Ecto neural progenitor cell (in vitro differentiated cells): Measurements from ENCODE around the gene PCSK4.
A peak's percentile ranks its signal among the peaks of the same experiment; 100 is the strongest.
"Not testable (repeated sequence)": the region's sequence is repeated elsewhere in the genome, so short reads cannot be mapped to it uniquely, and the experiment has no call there.

Source experiments
- DNase-seq: peaks from one replicate; pipeline ENCODE4 v3.0.0-alpha.2; 2018; ENCODE audit warnings: low spot score

The PCSK4 gene

GRCh38 chr19:1505012-1505411 lies 14.9 kb upstream of the PCSK4 start:
- DNase-seq = no peak

GRCh38 chr19:1503925-1504773 lies 14.0 kb upstream of the PCSK4 start:
- no peak for DNase-seq

- peak; percentile 81 for DNase-seq
These were observed 13.2 kb upstream of the PCSK4 start for GRCh38 chr19:1503089-1503924.

GRCh38 chr19:1502433-1503088 lies 12.4 kb upstream of the PCSK4 start:
- DNase-seq = no peak

GRCh38 chr19:1501200-1501595 lies 11.0 kb upstream of the PCSK4 start:
- no peak for DNase-seq

- DNase-seq = not testable (repeated sequence)
These were observed 9.1 kb upstream of the PCSK4 start for GRCh38 chr19:1499231-1499630.

GRCh38 chr19:1497578-1498235 lies 7.6 kb upstream of the PCSK4 start:
- no peak for DNase-seq

GRCh38 chr19:1496714-1497577 lies 6.8 kb upstream of the PCSK4 start:
- no peak for DNase-seq

- no peak for DNase-seq
These were observed 5.9 kb upstream of the PCSK4 start for GRCh38 chr19:1495799-1496713.

- no peak for DNase-seq
These were observed 5.1 kb upstream of the PCSK4 start for GRCh38 chr19:1495051-1495798.

- no peak for DNase-seq
These were observed 4.1 kb upstream of the PCSK4 start for GRCh38 chr19:1494115-1494815.

- no peak for DNase-seq
These were observed 2.4 kb upstream of the PCSK4 start for GRCh38 chr19:1492474-1493006.

GRCh38 chr19:1491849-1492170 lies 1.7 kb upstream of the PCSK4 start:
- no peak for DNase-seq

GRCh38 chr19:1491114-1491848 lies 1.1 kb upstream of the PCSK4 start, which contains the start of gene REEP6:
TSS of gene REEP6 (plus strand) at chr19:1491181. CDS start at chr19:1491270, 89 bp downstream.
- DNase-seq = no peak

GRCh38 chr19:1489463-1490310 lies 463 bp downstream of the PCSK4 start:
- DNase-seq = no peak

GRCh38 chr19:1488282-1488601 lies 1.9 kb downstream of the PCSK4 start:
- no peak for DNase-seq
